Measurements from ENCODE around the gene POLH.
"Not testable (repeated sequence)": the region's sequence is repeated elsewhere in the genome, so short reads cannot be mapped to it uniquely, and the experiment has no call there.

Gene POLH

GRCh38 chr6:43575772-43576551 lies at the start of gene POLH, which contains the start of gene XPO5:
POLH (plus strand) TSS chr6:43576185; CDS start chr6:43582320, 6,135 bp downstream.
XPO5 (minus strand) TSS chr6:43576038; CDS start chr6:43575864, 174 bp downstream.
- peak; percentile 95 for DNase-seq

- DNase-seq: no peak
Observed at GRCh38 chr6:43532201-43532600, 43.8 kb upstream of the POLH start.

DNA sequence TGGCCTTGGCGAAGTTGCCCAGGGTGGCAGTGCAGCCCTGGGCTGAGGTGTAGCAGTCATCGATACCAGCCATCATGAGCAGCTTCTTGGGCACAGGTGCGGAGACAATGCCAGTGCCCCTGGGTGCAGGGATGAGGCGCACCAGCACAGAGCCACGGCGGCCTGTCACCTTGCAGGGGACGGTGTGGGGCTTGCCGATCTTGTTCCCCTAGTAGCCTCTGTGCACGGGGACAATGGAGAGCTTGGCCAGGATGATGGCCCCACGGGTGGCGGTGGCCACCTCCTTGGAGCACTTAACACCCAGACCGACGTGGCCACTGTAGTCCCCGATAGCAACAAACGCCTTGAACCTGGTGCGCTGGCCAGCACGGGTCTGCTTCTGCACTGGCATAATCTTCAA lies 37.0 kb upstream of the POLH start:
- not testable (repeated sequence) for DNase-seq

DNA sequence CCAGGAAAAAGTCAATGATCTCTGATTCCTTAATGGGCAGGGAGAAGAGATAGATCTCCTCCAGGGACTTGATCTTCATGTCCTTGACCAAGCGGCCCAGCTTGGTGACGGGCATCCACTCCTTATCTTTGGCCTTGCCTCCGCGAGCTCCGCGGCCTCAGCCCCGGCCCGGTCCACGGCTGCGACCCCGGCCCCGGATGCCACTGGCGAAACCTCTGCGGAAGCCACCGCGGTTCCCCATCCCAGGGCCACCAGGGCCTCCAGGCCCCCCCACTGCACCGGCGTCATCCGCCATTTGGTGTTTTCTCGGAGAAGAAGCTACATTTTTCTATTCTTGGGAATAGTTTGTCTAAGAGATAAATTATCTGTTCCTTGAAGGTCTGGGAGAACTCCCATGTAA lies 36.6 kb upstream of the POLH start:
- not testable (repeated sequence) for DNase-seq

DNA sequence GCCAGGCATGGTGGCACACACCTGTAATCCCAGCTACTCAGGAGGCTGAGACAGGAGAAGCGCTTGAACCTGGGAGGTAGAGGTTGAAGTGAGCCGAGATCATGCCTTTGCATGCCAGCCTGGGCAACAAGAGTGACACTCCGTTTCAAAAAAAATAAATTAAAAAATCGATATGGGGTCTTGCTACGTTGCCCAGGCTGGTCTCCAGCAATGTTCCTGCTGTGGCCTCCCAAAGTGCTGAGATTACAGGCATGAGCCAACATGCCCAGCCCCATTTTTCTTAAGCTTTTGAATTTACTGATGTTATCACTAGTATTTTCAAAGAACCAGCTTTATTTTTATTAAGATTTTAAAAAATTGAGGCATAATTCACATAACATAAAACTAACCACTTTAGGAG lies 35.5 kb upstream of the POLH start:
- DNase-seq: no peak

DNA sequence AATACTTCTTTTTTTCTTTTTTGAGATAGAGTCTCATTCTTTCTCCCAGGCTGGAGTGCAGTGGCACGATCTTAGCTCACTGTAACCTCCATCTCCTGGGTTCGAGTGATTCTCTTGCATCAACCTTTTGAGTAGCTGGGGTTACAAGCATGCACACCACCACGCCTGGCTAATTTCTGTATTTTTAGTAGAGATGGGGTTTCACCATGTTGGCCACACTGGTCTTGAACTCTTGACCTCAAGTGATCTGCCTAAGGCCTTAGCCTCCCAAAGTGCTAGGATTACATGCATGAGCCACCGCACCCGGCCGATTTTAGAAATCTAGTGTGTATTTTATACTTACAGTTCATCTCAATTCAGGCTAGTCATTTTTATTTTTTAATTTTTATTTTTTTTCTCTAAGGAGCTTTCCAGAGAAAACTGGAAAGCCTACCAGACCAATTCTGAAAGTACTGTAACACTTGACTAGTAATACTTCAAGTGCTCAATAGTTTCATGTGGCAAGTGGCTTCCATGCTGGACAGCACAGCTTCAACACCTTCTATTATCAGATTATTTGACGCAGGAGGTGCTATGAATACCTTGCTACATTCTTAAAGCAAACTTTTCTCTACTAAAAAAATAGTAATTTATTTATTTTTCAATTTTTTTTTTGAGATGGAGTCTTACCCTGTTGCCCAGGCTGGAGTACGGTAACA lies 34.1 kb upstream of the POLH start:
- DNase-seq: no peak

GRCh38 chr6:43544461-43544860 lies 31.5 kb upstream of the POLH start:
- no peak for DNase-seq

DNA sequence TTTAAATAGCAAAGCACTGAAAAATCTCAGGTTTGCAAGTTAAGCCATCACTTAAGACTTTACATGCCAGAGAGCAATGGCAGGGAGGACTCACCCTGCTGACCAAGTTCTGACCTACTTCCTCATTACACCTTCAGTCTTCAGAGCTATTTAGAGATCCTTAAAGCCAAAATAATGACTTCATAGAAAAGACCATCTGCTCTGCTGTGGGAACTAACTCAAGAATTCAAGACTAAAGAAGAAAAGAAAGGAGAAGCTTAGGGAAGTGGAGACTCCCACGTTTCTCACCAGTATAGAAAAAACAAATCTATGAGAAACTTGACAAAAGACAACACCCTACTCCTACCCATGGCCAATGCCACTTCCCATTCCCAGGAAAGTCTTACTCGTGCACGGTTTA lies 28.8 kb upstream of the POLH start:
- DNase-seq: no peak

DNA sequence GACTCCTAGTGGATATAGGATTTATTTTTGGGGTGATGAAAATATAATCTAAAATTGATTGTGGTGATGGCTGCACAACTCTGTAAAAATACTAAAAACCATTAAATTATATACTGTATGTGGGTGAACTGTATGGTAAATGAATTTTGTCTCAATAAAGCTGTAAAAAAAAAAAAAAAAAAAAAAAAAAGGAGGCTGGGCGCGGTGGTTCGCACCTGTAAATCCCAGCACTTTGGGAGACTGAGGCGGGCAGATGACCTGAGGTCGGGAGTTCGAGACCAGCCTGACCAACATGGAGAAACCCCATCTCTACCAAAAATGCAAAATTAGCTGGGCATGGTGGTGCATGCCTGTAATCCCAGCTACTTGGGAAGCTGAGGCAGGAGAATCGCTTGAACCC lies 18.4 kb upstream of the POLH start:
- DNase-seq: not testable (repeated sequence)

DNA sequence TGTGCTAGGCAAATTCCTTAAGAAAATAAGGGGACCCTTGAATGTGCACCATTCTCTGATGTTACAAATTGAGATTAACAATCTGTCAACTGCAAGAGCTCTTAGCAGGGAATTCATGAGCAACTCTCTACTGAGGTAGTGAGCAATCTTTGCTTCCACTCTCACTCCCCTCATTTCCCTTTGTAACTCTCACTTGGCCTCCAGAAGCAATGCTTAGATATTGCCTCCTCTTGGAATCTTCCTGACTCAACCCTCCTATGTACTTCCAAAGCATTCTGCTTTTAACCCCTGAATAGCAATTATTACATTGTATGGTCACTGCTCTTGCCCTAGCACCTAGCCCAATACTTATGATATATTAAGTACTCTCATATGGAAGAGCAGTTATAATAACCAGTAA lies 16.7 kb upstream of the POLH start:
- no peak for DNase-seq

- DNase-seq: no peak
Observed at GRCh38 chr6:43570876-43571441, 5.0 kb upstream of the POLH start.

GRCh38 chr6:43572015-43572414 lies 4.0 kb upstream of the POLH start:
- no peak for DNase-seq

- DNase-seq: peak; percentile 21
Observed at GRCh38 chr6:43575105-43575771, 747 bp upstream of the POLH start.

- DNase-seq: no peak
Observed at GRCh38 chr6:43578748-43579147, 2.8 kb downstream of the POLH start.

DNA sequence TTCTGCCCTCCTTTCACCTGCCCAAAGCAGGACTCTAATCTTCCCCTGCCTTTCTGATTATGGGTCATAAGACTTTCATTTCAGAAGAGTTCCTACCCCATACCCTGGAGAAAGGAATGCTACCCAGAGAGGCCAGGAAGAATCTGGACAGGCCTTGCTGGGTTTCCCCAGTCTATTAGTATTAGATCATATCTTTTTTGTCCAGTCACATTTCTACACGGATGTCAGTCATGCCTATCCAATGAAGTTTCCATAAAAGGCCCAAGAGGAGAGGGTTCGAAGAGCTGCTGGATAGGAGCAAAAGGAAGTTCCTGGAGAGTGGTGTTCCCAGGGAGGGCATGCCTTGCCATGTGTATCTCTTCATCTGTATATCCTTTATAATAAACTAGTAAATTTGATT lies 3.2 kb downstream of the POLH start:
- no peak for DNase-seq

DNA sequence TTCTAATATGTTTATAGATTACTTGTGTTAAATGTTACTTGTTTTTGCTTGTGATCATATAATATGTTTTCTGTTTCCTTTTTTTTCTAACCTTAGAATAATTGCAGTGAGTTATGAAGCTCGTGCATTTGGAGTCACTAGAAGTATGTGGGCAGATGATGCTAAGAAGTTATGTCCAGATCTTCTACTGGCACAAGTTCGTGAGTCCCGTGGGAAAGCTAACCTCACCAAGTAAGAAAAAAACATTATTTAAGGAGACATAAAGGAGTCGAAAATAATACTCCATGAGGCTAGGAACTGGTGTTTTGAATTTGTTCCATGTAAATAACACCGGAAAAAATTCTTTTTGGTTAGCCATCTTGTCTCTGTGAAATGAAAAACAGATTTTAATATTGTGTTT lies 6.9 kb downstream of the POLH start:
- no peak for DNase-seq

- DNase-seq: no peak
Observed at GRCh38 chr6:43584892-43585570, 9.0 kb downstream of the POLH start.

DNA sequence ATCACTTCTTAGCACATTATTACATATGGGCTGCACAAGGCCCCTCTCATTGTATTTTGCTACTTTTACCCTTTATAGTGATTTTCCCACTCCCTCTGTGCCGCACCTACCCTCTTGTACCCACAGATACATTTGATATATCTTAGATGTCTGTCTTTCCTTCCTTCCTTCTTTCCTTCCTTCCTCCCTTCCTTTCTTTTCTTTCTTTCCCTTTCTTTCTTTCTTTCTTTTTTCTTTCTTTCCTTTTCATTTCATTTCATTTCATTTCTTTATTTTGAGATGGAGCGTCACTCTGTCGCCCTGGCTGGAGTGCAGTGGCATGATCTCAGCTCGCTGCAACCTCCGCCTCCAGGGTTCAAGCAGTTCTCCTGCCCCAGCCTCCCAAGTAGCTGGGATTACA lies 12.2 kb downstream of the POLH start:
- DNase-seq: no peak

GRCh38 chr6:43589564-43589963 lies 13.6 kb downstream of the POLH start:
- DNase-seq: not testable (repeated sequence)

DNA sequence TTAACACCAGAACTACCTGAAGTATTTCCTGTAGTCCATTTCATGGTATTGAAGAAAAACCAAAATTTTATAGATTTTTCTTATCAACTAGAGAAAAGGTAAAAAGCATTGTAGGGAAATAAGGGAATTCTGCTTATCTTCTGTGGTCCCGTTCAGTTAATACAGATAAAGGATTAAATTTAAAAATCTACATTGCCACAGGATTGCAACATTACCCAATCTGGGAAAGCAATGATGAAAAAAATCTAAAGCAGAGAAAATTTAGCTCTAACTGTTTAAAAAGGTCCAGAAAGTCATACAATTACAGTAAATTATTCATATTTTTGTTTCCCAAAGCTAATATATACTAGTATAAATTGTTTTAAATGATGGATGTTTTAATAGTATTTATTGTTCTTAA lies 18.0 kb downstream of the POLH start:
- DNase-seq: no peak

DNA sequence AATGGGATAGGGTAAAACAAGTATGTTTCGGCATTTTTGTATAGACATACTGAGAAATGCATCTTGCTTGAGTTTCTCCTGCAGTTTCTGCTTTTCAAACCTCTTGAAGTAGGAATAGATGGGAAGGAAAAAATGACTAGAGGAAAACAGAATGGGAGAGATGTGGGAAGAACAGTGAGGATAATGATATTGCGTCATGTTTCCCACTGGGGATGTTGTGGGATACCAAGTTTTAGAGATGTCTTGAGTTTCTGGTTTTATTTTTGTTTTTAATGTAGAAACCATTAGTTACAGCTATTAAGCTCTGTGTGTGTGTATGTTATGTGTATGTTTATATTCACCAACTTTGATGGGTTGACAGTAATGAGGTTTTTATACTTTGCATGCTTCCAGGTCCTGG lies 24.6 kb downstream of the POLH start:
- DNase-seq: no peak

GRCh38 chr6:43604174-43604573 lies 28.2 kb downstream of the POLH start:
- DNase-seq: no peak

DNA sequence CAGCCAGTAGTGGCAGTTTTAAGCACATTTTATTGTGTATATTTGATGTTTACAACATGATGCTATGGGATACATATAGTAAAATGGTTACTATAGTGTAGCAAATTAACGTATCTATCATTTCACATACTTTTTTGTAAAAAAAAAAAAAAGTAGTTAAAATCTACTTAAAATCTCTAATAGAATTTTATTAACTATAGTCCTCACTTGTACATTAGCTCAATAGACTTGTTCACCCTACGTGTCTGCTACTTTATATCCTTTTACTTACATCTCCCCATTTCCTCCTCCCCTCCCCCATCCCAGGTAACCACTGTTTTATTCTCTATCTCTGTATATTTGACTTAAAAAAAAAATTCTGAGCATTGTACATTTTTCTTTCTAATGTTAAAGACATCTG lies 30.0 kb downstream of the POLH start:
- no peak for DNase-seq
